Liver (tissue), 9 donors: ENCODE results near the gene C5. TPM values are rescaled to one million over a fixed set of nuclear protein-coding genes. Genes with fewer than 3 reads are reported as not detected.

ENCODE experiments used
- DNase-seq: peaks from one replicate; pipeline ENCODE4 v3.0.0-alpha.2; 2017; ENCODE audit warnings: low spot score
- H3K27ac ChIP-seq, 2 donors: one replicate each; pipeline ENCODE4 v1.7.0; 2013; ENCODE audit warnings: inconsistent platforms in 2 of 2, low read length in 2 of 2, control low read depth in 1 of 2, low read depth in 1 of 2, mild to moderate bottlenecking in 1 of 2
- H3K27me3 ChIP-seq, 4 donors: one replicate each; pipeline versions ENCODE4 v1.6.1 to v1.7.0; 2013; ENCODE audit warnings: low read length in 3 of 4, inconsistent platforms in 1 of 4, mild to moderate bottlenecking in 1 of 4, moderate library complexity in 1 of 4; ENCODE audit not compliant: control insufficient read depth in 4 of 4, insufficient read depth in 4 of 4
- H3K36me3 ChIP-seq, 4 donors: one replicate each; pipeline versions ENCODE4 v1.6.1 to v1.7.0; 2013; ENCODE audit warnings: low read length in 3 of 4, mild to moderate bottlenecking in 3 of 4, low read depth in 1 of 4, moderate library complexity in 1 of 4; ENCODE audit not compliant: control insufficient read depth in 4 of 4, insufficient read depth in 3 of 4
- H3K4me1 ChIP-seq, 4 donors: one replicate each; pipeline versions ENCODE4 v1.6.1 to v1.7.0; 2013; ENCODE audit warnings: low read length in 3 of 4, mild to moderate bottlenecking in 3 of 4, moderate library complexity in 1 of 4; ENCODE audit not compliant: control insufficient read depth in 4 of 4, insufficient read depth in 4 of 4
- H3K4me3 ChIP-seq, 3 donors: one replicate each; pipeline versions ENCODE4 v1.6.1 to v1.7.0; 2013; ENCODE audit warnings: low read length in 3 of 3, control low read depth in 1 of 3, low read depth in 1 of 3, mild to moderate bottlenecking in 1 of 3
- H3K9ac ChIP-seq, 2 donors: one replicate each; pipeline ENCODE4 v1.7.0; 2013; ENCODE audit warnings: low read length in 2 of 2, mild to moderate bottlenecking in 2 of 2, moderate library complexity in 2 of 2, control low read depth in 1 of 2, low read depth in 1 of 2
- H3K9me3 ChIP-seq, 4 donors: one replicate each; pipeline versions ENCODE4 v1.6.1 to v1.7.0; 2013; ENCODE audit warnings: low read length in 3 of 4; ENCODE audit not compliant: control insufficient read depth in 4 of 4
- ATF3 ChIP-seq: IDR thresholded peaks from 2 replicates; pipeline ENCODE4 v1.6.1; 2016; ENCODE audit warnings: antibody characterized with exemption
- CTCF ChIP-seq: fragments of 150-350 bp; IDR thresholded peaks from 2 replicates; pipeline ENCODE4 v1.5.1; 2017; ENCODE audit warnings: improper control_type of control experiment, low read depth, low read length; ENCODE audit not compliant: missing input control
- EGR1 ChIP-seq, 2 donors: IDR thresholded peaks; 2 replicates each; pipeline ENCODE4 v1.6.1; 2016 to 2018; ENCODE audit warnings: antibody characterized with exemption in 2 of 2, low read depth in 2 of 2
- FOXA2 ChIP-seq: IDR thresholded peaks from 2 replicates; pipeline ENCODE4 v1.6.1; 2016; ENCODE audit warnings: antibody characterized with exemption
- HNF4A ChIP-seq, 2 donors: conservative IDR thresholded peaks; 2 replicates each; pipeline ENCODE4 v1.6.1; 2016; ENCODE audit warnings: antibody characterized with exemption in 2 of 2, mild to moderate bottlenecking in 2 of 2
- HNF4G ChIP-seq: IDR thresholded peaks from 2 replicates; pipeline ENCODE4 v1.6.1; 2016; ENCODE audit warnings: antibody characterized with exemption
- JUND ChIP-seq, 2 donors: IDR thresholded peaks; 2 replicates each; pipeline ENCODE4 v1.6.1; 2016; ENCODE audit warnings: antibody characterized with exemption in 2 of 2
- MAX ChIP-seq: IDR thresholded peaks from 2 replicates; pipeline ENCODE4 v1.6.1; 2016; ENCODE audit warnings: antibody characterized with exemption
- NR2F2 ChIP-seq: IDR thresholded peaks from 2 replicates; pipeline ENCODE4 v1.6.1; 2016; ENCODE audit warnings: antibody characterized with exemption
- RAD21 ChIP-seq, 2 donors: IDR thresholded peaks; 2 replicates each; pipeline ENCODE4 v1.6.1; 2016; ENCODE audit warnings: antibody characterized with exemption in 2 of 2, mild to moderate bottlenecking in 2 of 2
- REST ChIP-seq: IDR thresholded peaks from 2 replicates; pipeline ENCODE4 v1.6.1; 2016; ENCODE audit warnings: antibody characterized with exemption, mild to moderate bottlenecking
- RXRA ChIP-seq, 2 donors: IDR thresholded peaks; 2 replicates each; pipeline ENCODE4 v1.6.1; 2017 to 2018; ENCODE audit warnings: antibody characterized with exemption in 2 of 2, mild to moderate bottlenecking in 1 of 2
- SP1 ChIP-seq: IDR thresholded peaks from 2 replicates; pipeline ENCODE4 v1.6.1; 2018; ENCODE audit warnings: antibody characterized with exemption, mild to moderate bottlenecking
- ZBTB33 ChIP-seq: IDR thresholded peaks from 2 replicates; pipeline ENCODE4 v1.6.1; 2016; ENCODE audit warnings: antibody characterized with exemption
- WGBS: extraction: QIAGEN DNeasy Blood & Tissue Kit; methylation state at CpG from one replicate; pipeline ENCODE4 v1.1.7; 2013; 5-methylcytosine and 5-hydroxymethylcytosine counted together
- polyA plus RNA-seq, 2 donors: library from polyadenylated mRNA; stranded (reverse) in 1 of 2; unstranded in 1 of 2; fragments of 200-250 nt in 1 of 2; fragments of >200 nt in 1 of 2; fragmentation: Nextera tagmentation in 1 of 2; extraction: Ambion mirVana in 1 of 2; gene quantifications; one replicate each; pipeline versions ENCODE4 v1.2.1 to v1.2.3, GENCODE V29; 2013 to 2015
- total RNA-seq, 2 donors: library from RNA; depleted of rRNA; stranded (reverse); fragments of >200 nt; gene quantifications; one replicate each; pipeline ENCODE4 v1.2.3, GENCODE V29; 2014
- donor health status: healthy.
- donor health status: healthy.
- donor health status: healthy.
- donor health status: healthy.
- donor health status: healthy.

C5 gene
- total and polyA plus RNA-seq, 4 donors: 127 to 485 (median 361) TPM

GRCh38 chr9:120916588-120916987 is 133.5 kb downstream of the C5 start:
- TF ChIP-seq FOXA2: no peak
- peak; percentile 68 to 70 for TF ChIP-seq RAD21 (IDR thresholded peaks at IDR 0.05)
- peak; percentile 68 for TF ChIP-seq SP1
- peak; percentile 12 for TF ChIP-seq CTCF
- peak in 1 of 2 donors; percentile 16 for TF ChIP-seq RXRA (IDR thresholded peaks at IDR 0.05)
- peak; percentile 54 for TF ChIP-seq ATF3
- TF ChIP-seq HNF4G: no peak
- peak in 1 of 2 donors; percentile 14 for TF ChIP-seq HNF4A (conservative IDR thresholded peaks at IDR 0.05)
- TF ChIP-seq MAX: no peak
- Histone ChIP-seq H3K27me3 (no peaks in the 10 kb centered on the region), H3K27ac (peak overlapping the region in 1 of 2 donors; percentile 5), H3K4me3 (no peak overlapping the region), H3K9ac (no peak overlapping the region), H3K36me3 (no peaks in the 10 kb centered on the region), H3K9me3 (no peaks in the 10 kb centered on the region), H3K4me1 (peaks cover 0 to 10% (median 0%) of the 10 kb centered on the region in 4 donors)
- 28% methylated on average over 3 of the region's 3 CpGs for WGBS
- no peak for DNase-seq

- H3K27ac ChIP-seq: no peak overlapping the region
- DNase-seq: no peak
- no peak for TF ChIP-seq EGR1 (IDR thresholded peaks at IDR 0.05; ENCODE audit: low read depth in 2 of 2)
- no peak for TF ChIP-seq RXRA (IDR thresholded peaks at IDR 0.05)
- TF ChIP-seq SP1: no peak
- no peak for TF ChIP-seq HNF4A (conservative IDR thresholded peaks at IDR 0.05)
- no peak for TF ChIP-seq REST
- TF ChIP-seq NR2F2: no peak
- TF ChIP-seq ZBTB33: no peak
- no peak for TF ChIP-seq JUND (IDR thresholded peaks at IDR 0.05)
- TF ChIP-seq MAX: no peak
- no peak for TF ChIP-seq CTCF
- no peak for TF ChIP-seq HNF4G
- 75% methylated on average over 5 of the region's 5 CpGs for WGBS
- no peak overlapping the region for H3K9ac ChIP-seq
- peaks cover 0 to under 1% (median 0%) of the 10 kb centered on the region in 4 donors for H3K36me3 ChIP-seq
- no peak overlapping the region for H3K4me3 ChIP-seq
- peaks cover 0 to 10% (median 0%) of the 10 kb centered on the region in 4 donors for H3K4me1 ChIP-seq
- H3K27me3 ChIP-seq: no peaks in the 10 kb centered on the region
- H3K9me3 ChIP-seq: no peaks in the 10 kb centered on the region
Observed at GRCh38 chr9:120915854-120916470, 134.1 kb downstream of the C5 start.
